SHP77 (cell line): ENCODE measurements around the gene GNG12.

Experiments
- DNase-seq, 2 experiments: peaks; one replicate each; lab custom pipeline; 2025; lab: John Stamatoyannopoulos, UW

Gene GNG12

DNA sequence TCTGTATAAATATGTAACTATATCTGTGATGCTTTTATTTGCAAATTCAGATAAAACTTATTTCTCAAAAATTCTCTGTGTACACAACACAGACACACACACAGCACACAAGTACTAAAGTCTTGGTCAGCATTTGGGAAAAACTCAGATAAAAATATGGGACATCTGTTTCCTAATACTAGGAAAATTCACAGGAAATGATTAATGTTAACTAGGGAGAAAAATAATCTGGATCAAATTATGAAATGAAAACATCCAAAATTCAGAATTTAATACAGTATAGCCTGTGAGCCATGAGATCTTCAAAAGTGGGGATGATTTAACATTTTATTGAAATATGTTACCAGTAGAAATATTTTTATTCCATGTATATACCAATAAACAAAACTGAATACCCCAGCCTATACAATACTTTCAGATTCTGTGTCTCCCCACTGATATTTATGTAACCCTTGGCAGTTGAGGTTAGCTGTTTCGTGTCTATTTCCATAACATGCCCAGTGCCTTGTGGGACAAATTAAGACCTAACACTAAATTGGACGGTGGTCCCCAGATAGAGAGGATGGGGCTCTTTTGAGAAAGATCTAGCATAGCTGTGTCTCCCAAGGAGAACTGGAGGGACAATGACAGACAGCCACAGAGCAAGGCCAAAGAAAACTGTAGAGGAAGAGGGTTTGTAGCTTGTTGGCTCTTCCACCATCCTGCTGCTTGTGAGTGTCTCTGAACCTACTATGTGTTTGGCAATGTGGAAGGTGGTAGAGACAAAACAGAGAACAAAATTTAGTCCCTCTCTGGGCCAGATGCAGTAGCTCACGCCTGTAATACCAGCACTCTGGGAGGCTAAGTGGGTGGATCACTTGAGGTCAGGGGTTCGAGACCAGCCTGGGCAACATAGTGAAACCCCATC is 47.2 kb downstream of the GNG12 start:
- no peak for DNase-seq

DNA sequence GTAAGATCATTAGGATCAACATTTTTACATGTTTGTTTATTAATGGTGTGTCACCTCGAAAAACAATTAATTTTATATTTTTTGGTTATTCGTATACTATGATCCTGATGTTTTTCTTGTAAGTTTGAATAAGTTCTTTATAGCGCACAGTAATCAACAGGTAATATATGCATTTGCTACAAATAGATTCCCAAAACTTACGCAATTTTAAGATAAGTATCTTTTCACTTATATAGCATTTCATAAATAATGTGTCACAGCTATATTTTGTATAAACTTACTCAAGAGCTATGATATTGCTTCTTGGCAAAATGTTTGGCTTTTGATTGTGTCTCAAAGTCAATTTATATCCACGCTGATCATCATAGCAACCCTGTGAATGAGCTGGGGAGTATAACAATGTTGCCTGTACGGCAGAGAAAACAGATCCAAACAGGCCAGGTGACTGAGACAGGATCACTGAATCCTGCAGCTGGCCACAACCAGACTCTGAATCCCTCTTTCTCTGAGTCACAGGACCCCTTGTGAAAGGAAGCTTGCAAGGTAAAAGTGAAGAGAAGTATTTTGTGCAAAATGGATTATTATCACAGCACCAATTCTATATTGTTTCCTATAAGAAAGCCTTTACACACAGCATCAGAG is 48.6 kb downstream of the GNG12 start:
- no peak for DNase-seq

DNA sequence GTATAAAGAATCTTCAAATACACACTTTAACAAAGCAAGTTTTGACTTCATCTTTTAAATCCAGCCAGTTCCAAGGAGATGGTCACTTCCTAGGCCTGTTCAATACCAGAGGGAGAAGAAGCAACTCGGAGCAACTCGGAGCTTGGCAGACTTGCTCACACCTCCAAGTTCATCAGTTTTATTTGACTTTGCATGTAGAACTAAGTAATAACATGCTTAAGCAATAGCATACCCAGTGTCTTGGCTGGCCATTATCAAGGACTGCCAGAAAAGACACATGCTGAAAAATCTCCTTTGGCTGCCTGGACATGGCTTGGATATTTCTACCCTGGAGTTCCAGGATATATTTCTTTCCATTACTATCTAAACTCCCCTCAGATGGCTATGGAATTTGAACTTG is 52.6 kb downstream of the GNG12 start:
- DNase-seq: no peak

DNA sequence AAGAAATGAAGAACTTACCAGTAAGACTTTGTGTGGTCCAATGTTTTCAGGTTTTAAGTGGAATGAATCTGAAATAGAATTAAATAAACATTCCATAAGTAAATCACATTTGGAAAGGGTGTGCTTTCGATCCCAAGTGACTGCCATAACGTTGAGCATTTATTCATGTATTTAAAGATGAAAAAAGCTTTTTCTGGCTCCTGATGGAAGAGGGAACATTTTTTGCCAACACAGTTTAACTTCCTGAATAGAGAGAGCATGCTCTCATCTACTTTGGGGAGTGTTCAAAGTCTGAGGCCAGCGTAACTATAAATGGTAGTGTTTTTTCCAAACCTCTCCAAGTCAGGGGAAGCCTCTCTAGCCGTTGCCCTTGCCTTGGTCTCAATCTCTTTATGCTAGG is 55.8 kb downstream of the GNG12 start:
- DNase-seq: no peak

DNA sequence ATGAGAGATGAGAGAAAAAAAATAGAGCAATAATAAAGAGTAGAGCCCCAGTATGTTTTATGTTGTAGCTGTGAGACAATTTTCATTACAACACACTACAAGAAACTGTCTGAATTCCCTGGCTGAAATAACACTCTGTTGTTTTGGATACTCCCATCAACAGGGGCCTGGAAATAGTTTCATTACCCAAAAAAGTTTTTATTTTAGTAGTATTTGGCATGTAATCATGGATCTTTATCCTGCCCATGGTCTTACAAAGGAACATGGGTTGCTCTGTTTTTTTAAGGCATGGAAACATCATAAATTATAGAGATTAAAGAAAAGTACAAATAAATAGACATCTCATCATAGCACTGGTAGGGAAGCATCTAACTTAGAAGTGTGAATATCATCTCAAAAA is 56.3 kb downstream of the GNG12 start:
- no peak for DNase-seq

DNA sequence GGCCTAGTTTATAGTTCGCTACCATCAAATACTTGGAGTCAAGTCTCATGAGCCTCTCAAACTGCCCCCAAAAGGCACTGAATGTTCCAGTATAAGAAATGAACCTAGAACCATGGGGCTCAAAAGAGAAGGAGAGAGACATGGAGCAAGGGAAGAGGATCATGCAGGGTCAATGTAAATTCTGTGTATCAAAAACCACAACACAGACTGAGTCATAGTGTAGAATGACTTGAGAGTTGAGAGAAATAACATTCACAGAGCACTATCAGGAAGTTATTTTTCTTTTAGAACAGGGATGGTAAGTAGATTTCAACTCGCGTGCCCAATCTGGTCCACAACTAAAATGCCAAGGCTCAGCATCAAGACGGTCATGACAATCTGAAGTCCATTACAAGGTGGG is 59.8 kb downstream of the GNG12 start:
- DNase-seq: no peak

DNA sequence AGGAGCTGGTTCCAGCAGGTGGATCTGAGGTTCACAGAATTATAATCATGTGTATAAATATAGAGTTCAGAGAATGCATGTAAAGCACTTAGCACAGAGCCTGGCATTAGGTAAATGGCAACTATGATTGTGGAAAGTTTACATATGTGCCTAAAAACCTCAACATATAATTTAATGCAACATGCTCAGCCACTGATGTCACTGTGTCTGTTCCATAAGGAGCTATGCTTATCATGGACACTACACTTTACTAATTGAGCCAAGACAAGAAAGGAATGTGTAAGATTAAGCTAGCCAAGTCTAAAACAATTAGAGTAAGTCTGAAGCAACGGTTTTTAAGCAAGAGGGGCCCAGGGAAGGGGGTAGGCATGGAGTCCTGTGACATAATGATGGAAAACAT is 61.5 kb downstream of the GNG12 start:
- no peak for DNase-seq

DNA sequence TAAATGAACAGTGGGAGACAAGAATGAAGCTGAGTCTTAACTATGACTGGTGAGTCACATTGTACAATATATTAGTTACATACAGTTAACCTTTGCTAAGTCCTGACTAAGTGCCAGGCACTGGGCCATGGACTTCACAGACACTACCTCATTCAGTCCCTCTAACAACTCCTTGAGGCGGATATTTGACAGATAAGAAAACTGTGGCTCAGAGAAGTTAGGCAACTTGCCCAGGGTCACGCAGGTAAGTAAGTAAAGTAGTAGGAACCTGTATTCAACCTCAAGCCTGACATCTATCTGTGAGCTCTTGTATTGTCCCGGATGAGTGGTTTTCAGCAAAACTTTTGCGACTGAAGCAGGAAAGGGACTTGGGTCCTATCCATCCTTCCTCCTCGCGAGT is 62.1 kb downstream of the GNG12 start:
- DNase-seq: no peak

DNA sequence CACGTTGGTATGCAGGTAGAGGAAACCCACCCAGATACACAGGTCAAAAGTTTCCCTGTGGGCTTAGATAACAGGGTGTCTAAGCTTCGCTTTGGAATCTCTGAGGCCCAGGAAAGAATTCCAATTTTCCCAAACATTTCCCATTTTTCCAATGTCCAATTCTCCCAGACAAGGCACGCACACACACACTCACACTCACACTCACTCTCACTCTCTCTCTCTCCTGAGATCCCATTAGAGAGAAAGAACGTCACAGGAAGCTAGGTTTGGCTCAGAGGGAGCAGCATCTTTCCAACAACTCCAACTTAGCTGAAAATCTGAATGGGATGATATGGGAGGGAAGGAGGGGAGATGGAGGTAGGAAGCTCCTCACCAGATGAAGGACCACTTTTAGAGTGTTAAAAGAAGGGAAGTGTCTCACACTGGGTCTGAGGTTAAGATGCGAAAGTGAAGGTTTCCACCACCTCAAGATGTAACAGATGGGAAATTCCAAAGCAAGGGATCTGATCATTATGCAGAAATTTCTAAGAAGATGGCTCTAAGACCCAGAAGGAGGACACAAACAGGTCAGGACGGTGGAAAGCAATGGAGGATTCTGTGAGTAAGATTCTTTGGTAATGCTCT is 63.5 kb downstream of the GNG12 start:
- DNase-seq: no peak

DNA sequence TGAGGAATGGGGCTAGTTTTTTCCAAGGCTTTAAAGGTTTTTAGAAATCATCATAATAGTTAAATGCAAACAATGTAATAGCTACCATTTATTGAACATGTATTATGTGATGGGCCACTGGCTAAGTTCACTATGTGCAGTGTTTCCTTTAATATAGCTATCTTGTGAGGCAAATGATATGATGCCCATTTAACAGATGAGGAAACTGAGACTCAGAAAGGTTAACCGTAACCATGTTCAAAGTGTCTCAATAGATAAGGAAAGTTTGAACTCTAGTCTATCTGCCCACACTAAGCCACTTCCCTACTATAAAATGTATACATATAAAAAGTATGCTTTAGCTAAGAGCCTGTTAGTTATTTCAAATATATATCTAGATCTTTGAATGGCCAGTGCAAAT is 64.8 kb downstream of the GNG12 start:
- no peak for DNase-seq

DNA sequence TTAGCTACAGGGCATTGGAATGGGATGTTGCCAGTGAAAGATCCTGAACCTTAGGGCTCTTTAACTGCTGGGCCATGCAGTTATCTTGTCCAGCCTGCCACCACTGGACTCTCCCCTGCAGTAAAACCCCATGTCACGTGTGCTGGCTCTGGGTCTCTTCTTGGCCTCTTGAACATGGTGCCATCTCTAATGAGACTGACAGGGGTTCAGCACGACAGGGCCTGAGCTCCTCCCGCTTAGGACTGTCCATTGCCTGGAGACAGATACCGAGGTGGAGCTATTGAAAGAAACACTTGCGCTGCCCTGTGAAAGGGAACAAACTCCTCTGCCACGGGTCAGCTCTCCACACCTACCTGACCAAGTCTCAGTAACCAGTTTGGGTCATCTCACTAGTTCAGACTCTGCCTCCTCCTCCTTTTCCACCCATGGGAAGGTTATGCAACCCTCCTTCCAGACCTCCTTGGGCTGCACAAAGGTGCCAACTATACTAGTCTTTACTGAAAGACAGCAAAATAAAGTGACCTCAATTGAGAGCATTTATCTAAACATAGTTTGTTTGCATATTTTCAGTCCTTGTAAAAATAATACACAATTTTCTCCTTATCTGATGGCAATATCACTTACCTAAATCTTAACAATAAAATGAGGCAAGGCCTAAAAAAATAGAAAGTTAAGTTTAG is 66.0 kb downstream of the GNG12 start:
- no peak for DNase-seq

DNA sequence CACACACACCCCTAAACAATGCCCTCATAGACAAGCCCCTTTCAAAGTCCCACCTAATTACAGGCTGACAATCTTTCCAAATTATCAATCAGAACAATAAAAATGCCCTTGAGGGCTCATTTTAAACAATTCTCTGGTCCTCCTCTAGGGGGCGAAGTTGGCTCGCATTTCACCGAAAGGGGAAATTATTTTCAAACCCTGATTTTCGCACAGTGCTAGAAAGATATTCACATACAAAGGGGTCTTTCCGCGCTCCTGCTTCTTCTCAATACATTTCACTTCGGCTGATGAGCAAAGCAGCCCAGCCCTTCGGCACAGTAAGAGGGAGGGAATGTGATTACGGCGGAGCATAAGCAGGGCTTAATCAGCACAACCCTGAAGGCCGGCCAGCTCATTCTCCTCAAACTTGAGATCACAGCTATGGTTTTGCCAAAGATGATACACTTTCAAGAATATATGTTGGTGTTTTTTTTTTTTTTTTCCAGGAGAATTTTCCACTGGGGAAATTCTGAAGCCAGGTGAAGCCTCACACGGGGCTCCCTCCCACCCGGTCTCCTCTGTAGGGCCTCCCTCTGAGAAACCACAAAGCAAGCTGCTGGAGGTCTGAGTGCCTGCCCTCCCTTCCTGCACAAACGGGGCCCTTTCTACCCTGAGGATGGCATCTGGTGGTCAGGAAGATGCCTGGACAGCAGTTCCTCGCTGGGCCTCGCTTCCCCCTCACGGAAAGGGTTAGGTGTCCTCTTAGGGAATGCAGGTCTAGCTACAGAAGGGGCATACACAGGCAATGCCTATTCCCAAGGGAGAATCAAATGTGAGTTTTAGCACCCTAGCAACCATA is 66.9 kb downstream of the GNG12 start:
- peak in 1 of 2 experiments; percentile 4 for DNase-seq

DNA sequence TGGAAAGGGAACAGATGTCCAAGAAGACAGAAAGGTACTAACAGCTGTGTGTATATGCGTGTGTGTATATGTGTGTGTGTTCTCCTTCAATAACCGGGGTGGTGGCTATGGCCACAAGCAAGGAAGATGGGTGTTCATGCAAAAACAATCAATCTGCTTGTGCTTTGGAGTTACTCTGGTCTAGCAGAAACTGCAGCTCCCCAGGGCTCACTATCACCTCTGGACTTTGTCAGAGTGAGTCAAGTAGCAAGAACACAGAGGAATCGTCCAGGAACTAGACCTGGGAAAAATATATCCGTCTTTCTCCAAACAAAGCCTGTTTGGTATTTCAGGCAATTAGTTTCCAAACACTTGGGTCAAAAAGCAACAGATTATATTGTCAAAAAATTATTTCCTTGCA is 68.6 kb downstream of the GNG12 start:
- DNase-seq: peak in 1 of 2 experiments; percentile 9

DNA sequence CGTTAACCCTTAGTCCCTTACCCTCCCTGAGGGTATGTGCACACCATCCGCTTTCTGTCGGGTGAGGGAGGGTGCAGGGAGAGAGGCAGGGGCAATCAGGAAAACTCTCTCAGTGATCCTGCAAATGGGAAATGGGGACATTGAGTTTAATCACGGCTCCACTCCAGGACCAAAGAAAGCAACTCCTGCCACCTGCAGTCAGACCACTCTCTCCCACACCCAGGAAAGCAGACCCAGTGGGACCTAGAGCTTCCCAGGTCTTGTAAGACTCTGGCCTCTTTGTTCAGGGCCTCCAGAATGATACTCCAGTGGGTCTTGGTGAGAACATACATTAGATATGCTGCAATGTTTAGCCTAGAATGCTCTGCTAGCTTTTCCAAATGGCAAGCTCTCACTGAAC is 71.5 kb downstream of the GNG12 start:
- DNase-seq: no peak

DNA sequence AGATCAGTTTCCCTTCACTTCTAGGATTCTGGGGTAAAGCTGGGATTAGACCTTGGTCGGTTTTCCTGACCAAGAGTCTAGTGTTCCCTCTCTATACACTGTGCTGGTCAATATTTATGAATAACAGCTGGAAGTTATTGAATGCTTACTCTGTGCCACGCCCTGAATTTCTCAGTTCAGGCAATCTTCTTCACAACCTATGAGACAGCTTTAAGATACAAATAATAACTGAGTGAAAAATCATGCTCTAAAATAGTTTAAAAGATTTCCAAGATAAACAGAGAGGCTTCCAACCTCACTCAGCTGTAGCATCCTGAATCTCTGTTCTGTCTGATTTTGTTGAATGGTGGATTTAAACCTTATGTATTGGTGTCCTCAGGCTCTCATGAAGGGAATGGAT is 72.2 kb downstream of the GNG12 start:
- DNase-seq: no peak

DNA sequence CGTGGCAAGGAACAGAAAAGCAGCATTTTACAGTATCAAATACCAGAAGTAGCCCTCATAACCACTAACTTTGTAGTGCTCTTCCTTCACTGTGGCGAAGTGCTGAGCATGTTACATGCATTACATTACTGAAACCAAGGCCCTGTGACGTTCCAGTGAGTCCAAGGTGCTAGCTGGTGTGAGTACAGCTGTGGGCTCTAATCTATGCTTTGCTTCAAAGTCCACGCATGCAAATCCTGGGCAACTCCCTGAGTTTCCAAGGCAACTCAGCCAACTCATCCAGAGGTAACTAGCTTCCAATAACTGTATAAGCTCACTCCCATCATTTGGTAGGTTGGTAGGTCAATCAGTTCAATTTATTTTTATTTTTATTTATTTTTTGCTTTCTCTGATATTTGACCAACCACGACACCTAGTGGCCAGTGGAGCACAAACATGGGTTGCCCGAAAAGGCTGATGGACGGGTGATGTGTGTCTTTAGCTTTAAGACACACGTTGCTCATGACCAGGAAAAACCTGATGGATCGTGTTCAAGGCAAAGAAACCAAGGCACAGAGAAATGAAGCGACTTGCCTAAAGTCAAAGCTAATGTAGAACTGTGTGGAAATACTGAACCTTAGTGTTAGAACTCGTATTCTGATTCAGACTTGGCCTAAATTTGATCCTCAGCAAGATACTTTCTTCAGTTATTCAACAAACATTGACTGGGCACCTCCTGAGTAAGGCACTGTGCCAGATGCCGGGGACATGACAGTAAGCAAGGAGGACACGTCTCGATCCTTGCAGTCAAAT is 73.0 kb downstream of the GNG12 start:
- DNase-seq: peak; percentile 66

DNA sequence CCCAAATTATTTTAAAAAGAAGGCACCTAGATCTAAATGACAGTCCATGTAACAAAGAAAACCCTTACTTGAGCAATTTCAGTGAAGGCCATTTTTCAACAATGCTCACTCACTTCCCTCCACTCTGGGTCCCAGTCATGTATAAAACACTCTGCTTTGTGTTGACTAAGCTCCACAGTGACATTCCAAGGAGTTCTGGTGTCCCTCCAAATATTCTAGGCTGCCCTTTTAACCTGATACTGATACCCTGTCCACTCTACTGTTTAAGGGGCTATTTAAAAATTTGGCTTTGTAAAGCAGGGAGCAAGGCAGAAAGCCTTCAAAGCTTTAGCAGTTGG is 73.6 kb downstream of the GNG12 start:
- DNase-seq: no peak

DNA sequence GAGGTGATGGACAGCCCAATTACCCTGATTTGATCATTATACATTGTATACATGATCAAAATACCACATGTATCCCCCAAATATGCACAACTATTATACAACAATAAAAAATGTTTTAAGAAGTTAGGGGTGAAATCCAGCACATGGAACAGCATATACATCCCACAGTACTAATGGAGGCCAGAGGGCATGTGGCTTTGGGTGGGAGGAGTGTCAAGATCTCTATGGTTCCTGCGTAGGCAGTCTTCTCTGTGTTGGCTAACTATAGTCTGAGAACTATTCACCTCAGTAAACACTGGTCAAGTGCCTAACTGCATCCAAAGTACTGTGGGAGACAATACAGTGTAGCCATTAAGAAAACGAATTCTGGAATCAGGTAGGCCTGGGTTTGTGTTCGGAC is 74.2 kb downstream of the GNG12 start:
- no peak for DNase-seq

DNA sequence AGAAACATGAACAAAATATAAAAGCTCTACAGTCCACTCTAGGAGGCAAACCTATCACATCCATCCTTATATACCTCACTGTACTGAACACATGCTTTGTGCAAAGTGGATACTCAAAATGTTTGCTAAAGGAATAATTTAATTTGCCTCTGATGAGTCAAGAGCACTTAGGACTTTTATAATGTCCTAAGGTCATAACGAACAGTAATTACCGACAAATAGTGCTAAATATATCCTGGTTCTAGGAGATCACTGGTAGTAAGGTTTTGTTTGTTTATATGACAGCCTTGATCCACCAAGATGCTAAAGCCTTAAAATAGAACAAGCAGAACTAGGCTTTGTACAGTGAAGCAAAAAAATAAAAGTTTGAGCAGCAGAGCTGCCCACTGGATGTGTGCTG is 77.6 kb downstream of the GNG12 start:
- DNase-seq: peak in 1 of 2 experiments; percentile 19

DNA sequence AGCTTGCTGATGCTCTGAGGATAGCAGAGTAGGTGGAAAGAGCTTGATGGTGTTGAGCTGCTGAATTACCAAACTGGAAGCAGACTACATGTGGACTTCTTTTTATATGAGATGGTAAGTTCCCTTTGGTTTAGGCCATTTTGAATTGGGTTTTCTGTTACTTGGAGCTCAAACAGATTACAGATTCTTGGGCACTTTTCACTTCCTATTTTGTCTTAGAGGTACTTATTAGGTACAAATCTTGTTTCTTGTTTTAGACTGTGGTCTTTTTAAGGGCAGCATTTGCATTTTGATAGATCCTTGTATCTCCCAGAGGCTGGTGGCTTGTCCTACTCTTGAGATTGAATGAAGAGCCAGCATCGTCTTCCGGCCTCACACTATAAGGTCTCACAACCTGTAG is 78.1 kb downstream of the GNG12 start:
- no peak for DNase-seq

DNA sequence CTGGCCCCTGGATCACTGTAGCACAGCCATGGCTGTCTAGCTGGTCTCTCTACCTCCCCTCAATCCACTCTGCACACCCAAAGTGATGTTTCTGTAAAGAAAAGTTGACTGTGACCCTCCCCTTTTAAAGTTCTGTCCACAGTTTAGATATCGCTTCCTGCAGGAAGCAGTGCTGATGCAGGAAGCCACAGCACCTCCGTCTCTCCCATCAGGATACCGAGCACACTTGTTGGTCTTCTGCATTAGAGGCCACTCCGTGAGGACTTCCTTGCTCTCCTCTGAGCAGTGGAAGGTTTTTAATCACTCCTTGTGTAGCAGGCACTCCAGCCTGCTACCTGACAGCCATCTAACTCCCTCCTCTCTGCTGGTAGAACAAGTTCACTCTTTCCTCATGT is 78.7 kb downstream of the GNG12 start:
- no peak for DNase-seq
